PC-9 (cell line): ENCODE measurements around the gene SLC2A9.

Experiments
- CTCF ChIP-seq: fragments of 200-600 bp; sonication (generic); conservative IDR thresholded peaks from 2 replicates; pipeline ENCODE4 v1.6.1; 2017; ENCODE audit warnings: mixed run types, antibody characterized with exemption, mild to moderate bottlenecking, moderate library complexity
- EZH2 ChIP-seq: fragments of 200-600 bp; sonication (generic); IDR thresholded peaks from 2 replicates; pipeline ENCODE4 v1.8.0; 2017; ENCODE audit warnings: antibody characterized with exemption, low read depth

- TF ChIP-seq CTCF (no peak), EZH2 (no peak)
Observed at GRCh38 chr4:10050261-10050661, 29.0 kb upstream of the SLC2A9 start.
